ENCODE data around the gene SLC11A2. TPM values are rescaled to one million over a fixed set of nuclear protein-coding genes. Genes with fewer than 3 reads are reported as not detected.

Gene SLC11A2
- total and polyA plus RNA-seq, 2 of the 8 experiments (the other 6 are each of a cell fraction or from before 2014, with no cell fraction given): 55.0 to 61.5 TPM

DNA sequence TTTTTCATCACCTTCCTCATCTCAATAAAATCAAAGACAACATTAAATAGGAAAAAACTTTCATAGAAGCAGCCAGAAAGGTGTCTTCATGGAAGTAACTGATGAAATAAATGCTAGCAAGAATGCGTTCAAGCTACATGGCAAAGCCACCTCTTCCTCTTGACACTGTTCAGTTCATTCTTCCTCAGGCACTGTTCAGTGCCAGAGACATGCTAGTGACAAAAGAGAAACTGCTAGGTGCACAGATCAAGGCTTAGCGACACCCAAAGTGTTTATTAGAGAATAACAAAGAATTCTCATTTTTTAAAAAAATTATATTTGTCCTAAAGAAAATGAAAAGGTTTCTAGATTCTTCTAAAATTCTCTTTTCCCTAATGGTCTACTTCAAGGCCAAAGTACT, 7.2 kb downstream of the SLC11A2 start:
- FAIRE-seq (no peak), DNase-seq (ENCODE audit: low read depth in 1 of 2, low spot score in 2 of 2) (no peak)
- Histone ChIP-seq H2BK120ac (replicated peaks; ENCODE audit: low read depth, low read length) (no peak overlapping the region), H3K23ac (ENCODE audit: insufficient read length) (no peak overlapping the region), H3K79me1 (ENCODE audit: low read depth, low read length) (peaks cover 2% of the 10 kb centered on the region; the same call in 1 of the 2 replicates), H4K8ac (ENCODE audit: extremely low read depth, insufficient read depth, low read length) (no peak overlapping the region), H2AFZ (ENCODE audit: low read length) (no peak overlapping the region), H2BK20ac (ENCODE audit: low read length) (no peak overlapping the region), H3K4me3 (ENCODE audit: extremely low read depth in 1 of 4, insufficient read depth in 2 of 4, low read depth in 3 of 4, low read length in 4 of 4) (no peak overlapping the region), H3K14ac (ENCODE audit: insufficient read length) (no peak overlapping the region), H2BK5ac (ENCODE audit: low read depth, low read length) (no peak overlapping the region), H3K4me1 (replicated peaks in 1 of 4; ENCODE audit: control insufficient read depth in 3 of 4, insufficient read depth in 4 of 4, low read length in 3 of 4) (peaks cover 0 to 2% (median 0%) of the 10 kb centered on the region in 4 experiments; a peak in 1 of 7 replicates), H3K4me2 (ENCODE audit: insufficient read depth in 1 of 2, low read depth in 2 of 2, low read length in 2 of 2) (no peak overlapping the region), H2BK12ac (ENCODE audit: low read depth, low read length) (no peak overlapping the region), H2BK15ac (ENCODE audit: low read length) (no peak overlapping the region), H3K4ac (replicated peaks; ENCODE audit: insufficient read length, low read depth, low read length) (no peak overlapping the region), H3K27me3 (replicated peaks in 1 of 4; ENCODE audit: control insufficient read depth in 3 of 4, extremely low read depth in 1 of 4, insufficient read depth in 3 of 4, low read length in 3 of 4) (no peaks in the 10 kb centered on the region), H3K79me2 (ENCODE audit: control insufficient read depth in 1 of 2, insufficient read depth in 2 of 2, low read length in 2 of 2) (peaks cover 12 to 86% of the 10 kb centered on the region in 2 experiments), H3K23me2 (ENCODE audit: low read depth, low read length) (no peaks in the 10 kb centered on the region), H3K36me3 (ENCODE audit: control insufficient read depth in 2 of 4, insufficient read depth in 4 of 4, low read length in 3 of 4) (no peaks in the 10 kb centered on the region), H3K18ac (ENCODE audit: extremely low read depth, low read length) (no peak overlapping the region), H3K9ac (replicated peaks in 1 of 4; ENCODE audit: extremely low read depth in 1 of 4, low read depth in 3 of 4, low read length in 3 of 4) (no peak overlapping the region), H4K5ac (ENCODE audit: insufficient read length, low read depth, low read length) (no peak overlapping the region), H3K56ac (replicated peaks; ENCODE audit: insufficient read length, low read depth, low read length) (no peak overlapping the region), H4K91ac (replicated peaks; ENCODE audit: insufficient read length, low read length) (no peak overlapping the region), H3K27ac (ENCODE audit: low read depth, low read length) (no peak overlapping the region), H3K9me3 (ENCODE audit: insufficient read depth in 2 of 2, low read depth in 1 of 2, low read length in 1 of 2) (no peaks in the 10 kb centered on the region), H2AK5ac (ENCODE audit: low read depth, low read length) (no peak overlapping the region), H4K20me1 (replicated peaks in 1 of 2; ENCODE audit: control insufficient read depth in 1 of 2, insufficient read depth in 2 of 2, low read length in 2 of 2) (no peaks in the 10 kb centered on the region)
- POLR2A ChIA-PET (ENCODE audit: partially characterized antibody): interaction anchor here (0.9 kb wide), 1 partner anchor 14 kb away, joined by 3 read pairs; no protein-coding TSS in a partner anchor
- CTCF ChIA-PET (ENCODE audit: partially characterized antibody): interaction anchor here (0.8 to 1.7 kb wide), 4 partner anchors 13 to 255 kb away, joined by 3 to 4 read pairs (median 4); partner anchors contain the start of gene ATF1
- WGBS, 2 experiments (ENCODE audit: extremely low coverage in 1 of 2, insufficient coverage in 1 of 2, insufficient read length in 1 of 2, insufficient replicate concordance in 2 of 2, low coverage in 1 of 2, low lambda C conversion rate in 2 of 2, missing lambda C conversion rate in 1 of 2): 91% methylated on average over 2 of the region's 2 CpGs; no CpG with 5 or more reads in 1 of the 2 experiments
- TF ChIP-seq SUZ12 (IDR thresholded peaks at IDR 0.05; ENCODE audit: low read length): no peak
- no peak for TF ChIP-seq SIX5 (IDR thresholded peaks at IDR 0.05; ENCODE audit: low read depth, low read length)
- TF ChIP-seq ZNF274 (IDR thresholded peaks at IDR 0.05; ENCODE audit: borderline replicate concordance, extremely low read depth, low read length): no peak
- no peak for TF ChIP-seq KDM1A (IDR thresholded peaks at IDR 0.05; ENCODE audit: borderline replicate concordance, low read length)
- no peak for TF ChIP-seq RXRA (IDR thresholded peaks at IDR 0.05; ENCODE audit: insufficient read depth, low read depth, low read length)
- no peak for TF ChIP-seq SP2 (IDR thresholded peaks at IDR 0.05; ENCODE audit: low read length)
- no peak for TF ChIP-seq RBBP5 (IDR thresholded peaks at IDR 0.05; ENCODE audit: borderline replicate concordance, low read depth, low read length)
- no peak for TF ChIP-seq CHD1 (IDR thresholded peaks at IDR 0.05; ENCODE audit: low read depth, low read length)
- TF ChIP-seq SRF (IDR thresholded peaks at IDR 0.05; ENCODE audit: low read depth, low read length): no peak
- TF ChIP-seq HDAC6 (IDR thresholded peaks at IDR 0.05; ENCODE audit: low read depth, low read length): no peak
- no peak for TF ChIP-seq JUN (IDR thresholded peaks at IDR 0.05; ENCODE audit: low read depth, low read length)

All from H1 (cell line).